Gastrocnemius medialis (tissue), 4 donors: ENCODE data around the gene GALNT16. TPM values are rescaled to one million over a fixed set of nuclear protein-coding genes. Genes with fewer than 3 reads are reported as not detected.

Experiments used
- ATAC-seq, 2 donors: fragments of 150-250 bp; one replicate each; pipeline ENCODE4 v1.9.1; 2016
- DNase-seq, 2 donors: peaks; one replicate each; pipeline ENCODE4 v3.0.0-alpha.2; 2019
- H3K27ac ChIP-seq, 4 donors: fragments of 200-600 bp; sonication (generic); 1 replicate in 1 of 4; 2 replicates in 3 of 4; pipeline ENCODE4 v1.5.1; 2016 to 2018; ENCODE audit warnings: mild to moderate bottlenecking in 2 of 4, moderate library complexity in 1 of 4
- H3K27me3 ChIP-seq, 3 donors: fragments of 200-600 bp; sonication (generic) in 2 of 3; 1 replicate in 1 of 3; 2 replicates in 2 of 3; pipeline versions ENCODE4 v1.5.1 to v1.6.0; 2016 to 2019; ENCODE audit warnings: mild to moderate bottlenecking in 1 of 3, moderate library complexity in 1 of 3
- H3K36me3 ChIP-seq, 2 donors: fragments of 200-600 bp; sonication (generic) in 1 of 2; one replicate each; pipeline ENCODE4 v1.5.1; 2017 to 2018
- H3K4me1 ChIP-seq, 2 donors: fragments of 200-600 bp; sonication (generic) in 1 of 2; one replicate each; pipeline ENCODE4 v1.5.1; 2016 to 2017; ENCODE audit warnings: mild to moderate bottlenecking in 2 of 2
- H3K4me3 ChIP-seq, 4 donors: fragments of 200-600 bp; sonication (generic) in 3 of 4; 1 replicate in 1 of 4; 2 replicates in 3 of 4; pipeline ENCODE4 v1.5.1; 2016 to 2019; ENCODE audit warnings: mild to moderate bottlenecking in 2 of 4
- H3K9me3 ChIP-seq, 3 donors: fragments of 200-600 bp; sonication (generic) in 2 of 3; 1 replicate in 1 of 3; 2 replicates in 2 of 3; pipeline ENCODE4 v1.5.1; 2016 to 2019
- POLR2A ChIP-seq, 2 donors: fragments of 450-650 bp; IDR thresholded peaks; one replicate each; pipeline ENCODE4 v1.6.1; 2017; ENCODE audit warnings: antibody characterized with exemption in 2 of 2, mild to moderate bottlenecking in 2 of 2, moderate library complexity in 2 of 2
- in situ Hi-C, 4 donors: fragments of 200-750 bp; cut with MboI; loops; one replicate each; pipeline versions ENCODE4 v1.15.0 to v1.8.0; 2017; ENCODE audit warnings: low sequenced_read_pairs in 4 of 4
- intact Hi-C: fragments of 100-400 bp; cut with DNase I; formaldehyde crosslinking; loops from one replicate; pipeline ENCODE4 v1.15.1; 2023; ENCODE audit warnings: low total_unique reads
- total RNA-seq, 4 donors: library from RNA; depleted of rRNA; stranded (reverse); fragments of >200 nt; gene quantifications; one replicate each; pipeline versions ENCODE4 v1.1.0 to v1.2.3, GENCODE V29; 2016
- TF ChIP-seq, protein P1 (sequence below), 5 experiments: fragments of 450-650 bp in 3 of 5; fragments of 200-600 bp in 2 of 5; sonication (generic) in 2 of 5; IDR thresholded peaks in 4 of 5; conservative IDR thresholded peaks in 1 of 5; 1 replicate in 4 of 5; 2 replicates in 1 of 5; pipeline ENCODE4 v1.5.1; 2016 to 2019; ENCODE audit warnings: antibody characterized with exemption in 5 of 5, mild to moderate bottlenecking in 3 of 5, moderate library complexity in 3 of 5

The GALNT16 gene
- total RNA-seq, 4 donors from 2014 or later: 0.15 to 2.7 (median 1.7) TPM

DNA sequence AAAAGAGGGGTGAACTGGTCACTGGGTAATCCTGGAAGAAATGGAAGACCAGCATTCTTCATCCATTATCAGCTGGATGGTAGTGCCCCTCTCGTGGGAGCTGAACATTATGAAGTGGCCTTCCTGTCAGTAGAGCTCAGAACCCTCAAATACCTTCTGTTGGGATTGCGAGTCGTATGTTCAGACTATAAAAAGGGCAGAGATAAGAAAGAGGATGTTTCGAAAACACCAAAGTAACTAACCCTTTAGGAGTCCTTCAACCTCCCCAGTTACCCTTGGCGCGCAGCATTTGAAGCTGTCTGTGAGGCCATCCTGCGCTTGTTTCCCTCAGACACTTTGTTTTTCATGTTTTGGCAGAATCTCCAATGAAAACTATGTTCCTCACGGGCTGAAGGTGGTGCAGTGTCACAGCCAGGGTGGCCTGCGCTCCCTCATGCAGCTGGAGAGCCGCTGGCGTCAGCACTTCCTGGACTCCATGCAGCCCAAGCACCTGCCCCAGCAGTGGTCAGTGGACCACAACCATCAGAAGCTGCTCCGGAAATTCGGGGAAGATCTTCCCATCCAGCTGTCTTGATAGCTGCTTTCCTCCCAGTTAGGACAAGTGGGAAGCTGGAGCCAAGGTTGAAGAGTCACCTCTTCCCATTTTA, 19.3 kb upstream of the GALNT16 start:
- Histone ChIP-seq H3K4me3 (no peak overlapping the region), H3K9me3 (no peaks in the 10 kb centered on the region), H3K27ac (no peak overlapping the region), H3K27me3 (no peaks in the 10 kb centered on the region), H3K4me1 (peaks cover 5 to 6% of the 10 kb centered on the region in 2 donors), H3K36me3 (peaks cover 6 to 52% of the 10 kb centered on the region in 2 donors)
- TF ChIP-seq POLR2A (IDR thresholded peaks at IDR 0.05): no peak
- TF ChIP-seq, protein P1, sequence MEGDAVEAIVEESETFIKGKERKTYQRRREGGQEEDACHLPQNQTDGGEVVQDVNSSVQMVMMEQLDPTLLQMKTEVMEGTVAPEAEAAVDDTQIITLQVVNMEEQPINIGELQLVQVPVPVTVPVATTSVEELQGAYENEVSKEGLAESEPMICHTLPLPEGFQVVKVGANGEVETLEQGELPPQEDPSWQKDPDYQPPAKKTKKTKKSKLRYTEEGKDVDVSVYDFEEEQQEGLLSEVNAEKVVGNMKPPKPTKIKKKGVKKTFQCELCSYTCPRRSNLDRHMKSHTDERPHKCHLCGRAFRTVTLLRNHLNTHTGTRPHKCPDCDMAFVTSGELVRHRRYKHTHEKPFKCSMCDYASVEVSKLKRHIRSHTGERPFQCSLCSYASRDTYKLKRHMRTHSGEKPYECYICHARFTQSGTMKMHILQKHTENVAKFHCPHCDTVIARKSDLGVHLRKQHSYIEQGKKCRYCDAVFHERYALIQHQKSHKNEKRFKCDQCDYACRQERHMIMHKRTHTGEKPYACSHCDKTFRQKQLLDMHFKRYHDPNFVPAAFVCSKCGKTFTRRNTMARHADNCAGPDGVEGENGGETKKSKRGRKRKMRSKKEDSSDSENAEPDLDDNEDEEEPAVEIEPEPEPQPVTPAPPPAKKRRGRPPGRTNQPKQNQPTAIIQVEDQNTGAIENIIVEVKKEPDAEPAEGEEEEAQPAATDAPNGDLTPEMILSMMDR (IDR thresholded peaks at IDR 0.05 in 4 of 5, conservative IDR thresholded peaks at IDR 0.05 in 1 of 5): no peak
- in situ Hi-C loops (loop anchor here (5.0 to 25.0 kb wide), 3 partner anchors 214 to 222 kb away; no protein-coding TSS in a partner anchor), intact Hi-C loops (loop anchor here (10.0 kb wide), 1 partner anchor 104 kb away; no protein-coding TSS in a partner anchor)
- ATAC-seq: no peak
- no peak for DNase-seq

DNA sequence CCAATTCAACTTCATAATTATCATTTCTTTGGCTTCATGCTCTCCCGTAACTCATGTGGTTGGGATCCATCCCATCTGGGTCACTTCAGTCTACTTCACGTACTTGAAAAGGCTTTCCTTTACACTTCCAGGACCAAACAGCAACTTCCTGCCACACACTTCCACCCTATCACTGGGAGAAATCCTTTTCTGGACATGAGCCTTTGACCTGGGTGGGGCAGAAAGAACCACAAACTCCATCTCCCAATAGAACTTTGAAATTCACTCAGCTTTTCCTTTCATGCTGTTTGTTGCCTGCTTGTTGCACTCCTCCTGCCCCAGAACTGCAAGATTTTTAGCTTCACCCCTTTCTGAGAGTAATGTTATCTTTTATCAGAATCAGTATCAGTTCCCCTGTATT, 18.4 kb upstream of the GALNT16 start:
- TF ChIP-seq POLR2A (IDR thresholded peaks at IDR 0.05): no peak
- TF ChIP-seq, protein P1 (IDR thresholded peaks at IDR 0.05 in 4 of 5, conservative IDR thresholded peaks at IDR 0.05 in 1 of 5): no peak
- DNase-seq (no peak), ATAC-seq (no peak)
- Histone ChIP-seq H3K4me1 (peaks cover 5 to 6% of the 10 kb centered on the region in 2 donors), H3K36me3 (peaks cover 6 to 43% of the 10 kb centered on the region in 2 donors), H3K27ac (no peak overlapping the region), H3K4me3 (no peak overlapping the region), H3K27me3 (no peaks in the 10 kb centered on the region), H3K9me3 (no peaks in the 10 kb centered on the region)
- intact Hi-C loops: loop anchor here (10.0 kb wide), 1 partner anchor 103 kb away; no protein-coding TSS in a partner anchor
- in situ Hi-C loops: loop anchor here (5.0 to 25.0 kb wide), 3 partner anchors 213 to 221 kb away; no protein-coding TSS in a partner anchor

DNA sequence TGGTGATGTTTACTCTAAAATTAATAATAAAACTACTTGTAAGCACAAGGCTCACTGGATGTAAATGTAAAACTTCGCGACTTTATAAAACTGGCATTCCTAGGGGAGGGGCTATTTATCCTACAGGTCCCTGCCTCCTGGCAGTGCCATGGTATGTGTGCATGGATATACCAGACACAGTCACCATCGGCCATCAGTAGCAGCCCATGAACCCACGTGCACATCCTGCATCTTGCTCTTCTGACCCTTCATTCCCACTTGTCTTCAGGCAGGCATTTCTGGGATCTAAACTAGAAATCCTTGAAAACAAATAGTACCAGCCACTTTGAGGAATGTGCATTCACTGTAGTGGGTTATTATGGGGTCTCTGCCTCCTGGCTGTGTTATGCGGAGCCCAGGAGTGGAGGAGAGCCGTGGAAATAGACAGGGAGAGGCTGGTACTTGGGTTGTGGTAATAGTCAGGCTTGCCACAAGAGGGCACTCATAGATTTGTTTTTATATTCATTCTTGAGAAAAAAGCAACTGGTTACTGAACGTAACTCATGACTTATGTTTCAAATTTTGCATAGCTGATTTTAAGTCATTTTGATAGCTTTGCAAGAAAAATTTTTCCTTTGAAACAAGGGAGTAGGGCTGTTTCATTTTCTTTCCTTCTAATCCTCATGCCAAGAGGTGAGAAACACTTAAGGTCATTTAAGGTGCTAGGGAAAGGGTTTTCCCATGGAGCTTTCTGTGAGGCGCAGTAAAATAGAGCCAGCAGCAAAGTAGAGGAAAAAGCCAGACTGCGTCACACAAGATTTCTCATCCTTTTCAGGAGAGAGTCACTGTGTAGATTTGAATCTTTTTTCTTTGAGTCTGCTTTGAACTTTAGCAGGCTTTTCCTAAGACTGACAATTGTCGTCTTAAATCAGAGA, 17.4 kb upstream of the GALNT16 start:
- Histone ChIP-seq H3K36me3 (peaks cover 6 to 33% of the 10 kb centered on the region in 2 donors), H3K27me3 (no peaks in the 10 kb centered on the region), H3K4me1 (peaks cover 5 to 12% of the 10 kb centered on the region in 2 donors), H3K9me3 (no peaks in the 10 kb centered on the region), H3K27ac (peak overlapping the region in 2 of 4 donors; percentile 12 to 23), H3K4me3 (no peak overlapping the region)
- DNase-seq (peak; percentile 35 to 50), ATAC-seq (peak; percentile 78 to 86)
- in situ Hi-C loops (loop anchor here (5.0 to 25.0 kb wide), 3 partner anchors 212 to 220 kb away; no protein-coding TSS in a partner anchor), intact Hi-C loops (loop anchor here (1.0 to 10.0 kb wide), 2 partner anchors 102 to 218 kb away; no protein-coding TSS in a partner anchor)
- TF ChIP-seq, protein P1 (IDR thresholded peaks at IDR 0.05 in 4 of 5, conservative IDR thresholded peaks at IDR 0.05 in 1 of 5): peak; percentile 72 to 78 (median 77)
- TF ChIP-seq POLR2A (IDR thresholded peaks at IDR 0.05): no peak

DNA sequence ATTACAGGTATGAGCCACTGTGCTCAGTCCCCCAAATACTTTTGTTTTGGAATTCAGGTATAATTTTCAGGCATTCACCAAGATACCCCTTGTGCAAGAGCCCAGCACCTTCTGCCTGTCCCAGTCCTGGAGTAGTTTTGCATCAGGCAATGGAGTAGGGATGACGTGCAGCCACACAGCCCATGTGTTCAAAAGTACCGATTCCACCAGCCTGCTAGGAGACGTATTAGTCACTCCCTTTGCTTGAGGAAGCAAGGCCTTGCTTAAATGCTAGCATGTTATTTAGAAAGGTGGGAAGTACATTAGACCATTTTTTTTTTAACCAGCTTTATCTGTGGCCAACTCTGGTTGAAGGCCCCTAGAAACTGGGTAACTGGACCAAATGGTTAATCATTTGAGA, 15.0 kb upstream of the GALNT16 start:
- intact Hi-C loops: loop anchor here (10.0 kb wide), 1 partner anchor 100 kb away; no protein-coding TSS in a partner anchor
- H3K27ac ChIP-seq: no peak overlapping the region
- DNase-seq: no peak
- peaks cover 0 to 13% of the 10 kb centered on the region in 2 donors for H3K36me3 ChIP-seq
- no peak for TF ChIP-seq POLR2A (IDR thresholded peaks at IDR 0.05)
- TF ChIP-seq, protein P1 (IDR thresholded peaks at IDR 0.05 in 4 of 5, conservative IDR thresholded peaks at IDR 0.05 in 1 of 5): no peak
- H3K4me1 ChIP-seq: peaks cover 5 to 13% of the 10 kb centered on the region in 2 donors
- no peak overlapping the region for H3K4me3 ChIP-seq
- no peaks in the 10 kb centered on the region for H3K9me3 ChIP-seq
- in situ Hi-C loops: loop anchor here (5.0 to 25.0 kb wide), 3 partner anchors 210 to 217 kb away; no protein-coding TSS in a partner anchor
- no peak for ATAC-seq
- H3K27me3 ChIP-seq: no peaks in the 10 kb centered on the region
